Activated CD8-positive, alpha-beta memory T cell treated with anti-CD3 and anti-CD28 coated beads for 36 hours (primary cell): Measurements from ENCODE around the gene TKT. TPM values are rescaled to one million over a fixed set of nuclear protein-coding genes. Genes with fewer than 3 reads are reported as not detected.

Experiments used
- CTCF ChIA-PET: fragments of 350-600 bp; sonication (Branson Sonifier 250); formaldehyde crosslinking; loops from one replicate; lab custom pipeline; 2021; ENCODE audit warnings: antibody characterized with exemption; lab: Charles Lee
- POLR2A ChIA-PET: fragments of 350-600 bp; sonication (Branson Sonifier 250); formaldehyde crosslinking; loops from one replicate; lab custom pipeline; 2021; ENCODE audit warnings: antibody characterized with exemption; lab: Charles Lee
- total RNA-seq, 2 experiments: library from RNA; stranded (reverse); gene quantifications; one replicate each; pipeline ENCODE4 v1.2.3, GENCODE V29; 2021

The TKT gene
- total RNA-seq, 2 experiments from 2014 or later = 209 to 214 TPM

DNA sequence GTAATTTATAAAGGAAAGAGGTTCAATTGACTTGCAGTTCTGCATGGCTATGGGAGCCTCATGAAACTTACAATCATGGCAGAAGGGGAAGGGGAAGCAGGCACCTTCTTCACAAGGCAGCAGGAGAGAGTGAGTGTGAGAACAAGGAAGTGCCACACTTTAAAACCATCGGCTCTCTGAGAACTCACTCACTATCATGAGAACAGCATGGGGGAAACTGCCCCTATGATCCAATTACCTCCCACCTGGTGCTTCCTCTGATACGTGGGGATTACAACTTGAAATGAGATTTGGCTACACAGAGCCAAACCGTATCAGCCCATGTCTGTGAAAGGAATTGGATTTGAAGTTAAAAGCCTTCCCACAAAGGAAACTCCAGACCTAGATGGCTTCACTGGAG, 39.1 kb downstream of the TKT start:
- POLR2A ChIA-PET = no interaction called here
- CTCF ChIA-PET = interaction anchor here (0.9 kb wide), 1 partner anchor 35 kb away, joined by 3 read pairs; no protein-coding TSS in a partner anchor

GRCh38 chr3:53215816-53216215, 40.0 kb downstream of the TKT start:
- CTCF ChIA-PET = no interaction called here
- POLR2A ChIA-PET = no interaction called here

GRCh38 chr3:53213276-53213675, 42.5 kb downstream of the TKT start:
- CTCF ChIA-PET = no interaction called here
- POLR2A ChIA-PET = no interaction called here

GRCh38 chr3:53211706-53212702, 43.8 kb downstream of the TKT start:
- ChIA-PET POLR2A (no interaction called here), CTCF (no interaction called here)

DNA sequence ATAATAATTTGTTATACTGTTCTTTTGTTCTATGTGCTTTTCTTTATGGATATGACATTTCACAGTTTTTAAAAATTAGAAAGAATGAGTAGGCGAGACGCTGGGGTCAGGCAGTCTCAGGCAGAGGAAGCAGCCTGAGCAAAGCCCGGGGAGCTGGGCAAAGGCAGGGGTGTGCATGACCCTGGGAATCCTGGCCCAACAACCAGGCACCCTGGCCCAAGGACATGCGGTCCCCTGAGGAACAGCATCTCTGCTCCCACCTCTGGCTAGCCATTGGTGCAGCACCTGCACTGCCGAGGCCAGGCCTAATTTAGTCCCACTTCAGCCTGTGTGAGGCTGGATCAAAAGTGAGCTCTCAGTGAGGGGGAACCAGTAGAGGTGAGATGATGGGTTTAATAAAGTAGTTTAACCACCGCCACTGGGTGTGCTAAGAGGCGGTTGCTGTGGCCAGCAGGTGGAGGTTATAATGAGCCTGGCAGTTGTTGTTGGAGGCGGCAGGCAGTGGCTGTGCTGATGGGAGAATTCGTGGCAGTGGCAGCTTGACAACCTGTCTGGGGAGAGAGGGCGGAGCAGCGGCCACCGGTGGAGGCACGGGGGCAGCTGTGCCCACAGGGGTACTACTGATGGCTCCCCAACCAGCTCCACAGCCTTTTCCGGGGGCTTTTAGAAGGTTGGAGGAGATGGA, 53.3 kb downstream of the TKT start:
- ChIA-PET CTCF (no interaction called here), POLR2A (no interaction called here)

DNA sequence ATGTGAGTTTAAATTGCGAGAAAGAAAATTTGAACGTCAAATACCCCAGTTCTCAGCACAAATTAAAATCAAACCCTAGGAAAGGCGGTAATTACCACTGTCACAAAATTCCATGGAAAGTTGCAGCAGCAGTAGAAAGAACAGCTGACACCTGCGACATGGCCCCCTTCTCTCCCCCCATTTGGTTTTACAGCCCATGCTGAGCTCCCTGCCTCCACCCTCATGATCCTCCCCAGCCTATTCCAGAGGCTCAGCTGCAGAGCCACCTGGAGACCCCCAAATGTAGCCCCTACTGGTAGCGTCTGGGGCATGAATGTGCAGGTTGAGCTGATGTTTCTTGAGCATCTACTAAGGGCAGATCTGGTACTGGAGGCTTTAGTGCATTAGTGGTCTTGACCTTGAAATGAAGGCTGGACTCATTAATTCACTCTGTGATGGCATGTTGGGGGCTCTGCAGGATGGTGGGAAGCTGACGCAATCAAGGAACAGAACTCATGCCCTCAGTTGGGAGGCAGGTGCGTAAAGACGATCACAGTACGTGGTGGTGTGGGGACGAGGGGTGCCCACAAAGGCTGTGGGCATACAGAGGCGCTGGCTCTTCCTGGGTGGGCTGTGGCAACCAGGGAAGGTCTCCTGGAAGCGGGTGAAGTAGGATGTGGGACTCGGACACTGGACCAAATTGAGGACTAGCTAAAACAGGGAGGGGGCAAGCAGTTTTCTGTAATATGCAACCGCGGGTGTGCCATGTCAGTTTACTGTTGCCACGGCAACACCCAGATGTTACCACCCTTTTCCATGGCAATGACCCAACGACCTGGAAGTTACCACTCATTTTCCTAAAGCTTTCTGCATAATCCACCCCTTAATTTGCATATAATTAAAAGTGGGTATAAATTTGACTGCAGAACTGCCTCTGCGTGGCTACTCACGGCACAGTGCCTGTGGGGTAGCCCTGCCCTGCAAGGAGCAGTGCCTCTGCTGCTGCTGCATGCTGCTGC, 55.0 kb downstream of the TKT start:
- POLR2A ChIA-PET = interaction anchor here (0.6 kb wide), 1 partner anchor 140 kb away, joined by 3 read pairs; no protein-coding TSS in a partner anchor
- CTCF ChIA-PET = interaction anchor here (0.6 to 2.3 kb wide), 2 partner anchors 86 to 1474 kb away, joined by 3 to 8 read pairs; no protein-coding TSS in a partner anchor

GRCh38 chr3:53199834-53200233, 56.0 kb downstream of the TKT start:
- ChIA-PET POLR2A (no interaction called here), CTCF (interaction anchor here (2.3 kb wide), 1 partner anchor 85 kb away, joined by 8 read pairs; no protein-coding TSS in a partner anchor)

- CTCF ChIA-PET = interaction anchor here (2.3 kb wide), 1 partner anchor 85 kb away, joined by 8 read pairs; no protein-coding TSS in a partner anchor
Measured at GRCh38 chr3:53198996-53199395, 56.8 kb downstream of the TKT start.

GRCh38 chr3:53198256-53198977, 57.4 kb downstream of the TKT start:
- POLR2A ChIA-PET = no interaction called here
- CTCF ChIA-PET = interaction anchor here (2.3 to 3.9 kb wide), 2 partner anchors 64 to 84 kb away, joined by 8 to 60 read pairs; no protein-coding TSS in a partner anchor

More at GRCh38 chr3:53198996-53199395, 56.8 kb downstream of the TKT start:
- POLR2A ChIA-PET = no interaction called here

GRCh38 chr3:53196575-53197407, 59.0 kb downstream of the TKT start:
- CTCF ChIA-PET = interaction anchor here (0.6 to 3.9 kb wide), 16 partner anchors 10 to 219 kb away, joined by 3 to 60 read pairs (median 5); partner anchors contain the start of gene PRKCD

GRCh38 chr3:53195602-53196574, 59.9 kb downstream of the TKT start:
- CTCF ChIA-PET = interaction anchor here (0.6 to 3.9 kb wide), 20 partner anchors 11 to 218 kb away, joined by 3 to 60 read pairs (median 5); partner anchors contain the start of gene PRKCD
- POLR2A ChIA-PET = no interaction called here

More at GRCh38 chr3:53196575-53197407, 59.0 kb downstream of the TKT start:
- POLR2A ChIA-PET = no interaction called here

GRCh38 chr3:53195066-53195450, 60.8 kb downstream of the TKT start:
- CTCF ChIA-PET = interaction anchor here (1.0 to 3.9 kb wide), 11 partner anchors 30 to 84 kb away, joined by 3 to 60 read pairs (median 6); partner anchors contain the start of gene PRKCD
- POLR2A ChIA-PET = no interaction called here

- POLR2A ChIA-PET = no interaction called here
Measured at GRCh38 chr3:53194210-53195065, 61.4 kb downstream of the TKT start.

GRCh38 chr3:53193466-53194209, 62.2 kb downstream of the TKT start:
- ChIA-PET POLR2A (no interaction called here), CTCF (no interaction called here)

More at GRCh38 chr3:53194210-53195065, 61.4 kb downstream of the TKT start:
- CTCF ChIA-PET = interaction anchor here (1.0 to 3.9 kb wide), 6 partner anchors 30 to 78 kb away, joined by 3 to 60 read pairs (median 12); partner anchors contain the start of gene PRKCD
